Measurements from ENCODE around the gene TXNRD3.
"Not testable (repeated sequence)": the region's sequence is repeated elsewhere in the genome, so short reads cannot be mapped to it uniquely, and the experiment has no call there.

The TXNRD3 gene

GRCh38 chr3:126656371-126657134, 1.6 kb upstream of the TXNRD3 start:
- no peak overlapping the region for H3K4me3 ChIP-seq
- H3K27ac ChIP-seq: no peak overlapping the region

GRCh38 chr3:126655887-126656286, 963 bp upstream of the TXNRD3 start:
- Histone ChIP-seq H3K27ac (no peak overlapping the region), H3K4me3 (no peak overlapping the region)

GRCh38 chr3:126649556-126650092, 5.3 kb downstream of the TXNRD3 start:
- no peak overlapping the region for H3K4me3 ChIP-seq
- H3K27ac ChIP-seq: no peak overlapping the region

- H3K4me3 ChIP-seq: no peak overlapping the region
- H3K27ac ChIP-seq: no peak overlapping the region
Observed at GRCh38 chr3:126646674-126647073, 8.2 kb downstream of the TXNRD3 start.

- H3K4me3 ChIP-seq: no peak overlapping the region
- H3K27ac ChIP-seq: no peak overlapping the region
Observed at GRCh38 chr3:126644615-126645014, 10.3 kb downstream of the TXNRD3 start.

- Histone ChIP-seq H3K4me3 (no peak overlapping the region), H3K27ac (no peak overlapping the region)
Observed at GRCh38 chr3:126638790-126639189, 16.1 kb downstream of the TXNRD3 start.

GRCh38 chr3:126636436-126636835, 18.5 kb downstream of the TXNRD3 start:
- Histone ChIP-seq H3K4me3 (no peak overlapping the region), H3K27ac (no peak overlapping the region)

- Histone ChIP-seq H3K4me3 (no peak overlapping the region), H3K27ac (no peak overlapping the region)
Observed at GRCh38 chr3:126634803-126635202, 20.1 kb downstream of the TXNRD3 start.

GRCh38 chr3:126630020-126630419, 24.9 kb downstream of the TXNRD3 start:
- Histone ChIP-seq H3K27ac (no peak overlapping the region), H3K4me3 (no peak overlapping the region)

GRCh38 chr3:126625735-126626134, 29.2 kb downstream of the TXNRD3 start:
- H3K27ac ChIP-seq, H3K4me3 ChIP-seq: not testable (repeated sequence)

- Histone ChIP-seq H3K27ac (no peak overlapping the region), H3K4me3 (no peak overlapping the region)
Observed at GRCh38 chr3:126622694-126623093, 32.2 kb downstream of the TXNRD3 start.

GRCh38 chr3:126621627-126622345, 33.1 kb downstream of the TXNRD3 start:
- H3K27ac ChIP-seq: no peak overlapping the region
- no peak overlapping the region for H3K4me3 ChIP-seq

- H3K4me3 ChIP-seq: no peak overlapping the region
- no peak overlapping the region for H3K27ac ChIP-seq
Observed at GRCh38 chr3:126621171-126621570, 33.8 kb downstream of the TXNRD3 start.

GRCh38 chr3:126620738-126621137, 34.2 kb downstream of the TXNRD3 start:
- Histone ChIP-seq H3K4me3 (no peak overlapping the region), H3K27ac (no peak overlapping the region)

- no peak overlapping the region for H3K4me3 ChIP-seq
Observed at GRCh38 chr3:126618760-126619159, 36.2 kb downstream of the TXNRD3 start.

GRCh38 chr3:126618021-126618420, 36.9 kb downstream of the TXNRD3 start:
- Histone ChIP-seq H3K4me3 (no peak overlapping the region), H3K27ac (no peak overlapping the region)

More at GRCh38 chr3:126618760-126619159, 36.2 kb downstream of the TXNRD3 start:
- H3K27ac ChIP-seq: no peak overlapping the region

- H3K27ac ChIP-seq: no peak overlapping the region
Observed at GRCh38 chr3:126617571-126617970, 37.4 kb downstream of the TXNRD3 start.

GRCh38 chr3:126616931-126617330, 38.0 kb downstream of the TXNRD3 start:
- H3K4me3 ChIP-seq: no peak overlapping the region

More at GRCh38 chr3:126617571-126617970, 37.4 kb downstream of the TXNRD3 start:
- no peak overlapping the region for H3K4me3 ChIP-seq

GRCh38 chr3:126613479-126614188, 41.3 kb downstream of the TXNRD3 start:
- Histone ChIP-seq H3K27ac (no peak overlapping the region), H3K4me3 (no peak overlapping the region)

More at GRCh38 chr3:126616931-126617330, 38.0 kb downstream of the TXNRD3 start:
- no peak overlapping the region for H3K27ac ChIP-seq

- no peak overlapping the region for H3K27ac ChIP-seq
- no peak overlapping the region for H3K4me3 ChIP-seq
Observed at GRCh38 chr3:126612479-126613205, 42.3 kb downstream of the TXNRD3 start.
